Retinal pigment epithelial cell (primary cell): ENCODE data around the gene ARF6.
"Not testable (repeated sequence)": the region's sequence is repeated elsewhere in the genome, so short reads cannot be mapped to it uniquely, and the experiment has no call there.

Experiments
- DNase-seq: peaks from one replicate; pipeline ENCODE4 v3.0.0-alpha.2; 2010; ENCODE audit warnings: low read depth
- H3K4me3 ChIP-seq: 2 replicates; pipeline ENCODE4 v1.5.1; 2011; ENCODE audit warnings: mild to moderate bottlenecking, low read length, control low read depth, moderate library complexity
- TF ChIP-seq, protein P1 (sequence below): conservative IDR thresholded peaks from 2 replicates; pipeline ENCODE4 v1.5.1; 2011; ENCODE audit warnings: low read depth, low read length, control low read depth, inconsistent platforms

ARF6 gene

DNA sequence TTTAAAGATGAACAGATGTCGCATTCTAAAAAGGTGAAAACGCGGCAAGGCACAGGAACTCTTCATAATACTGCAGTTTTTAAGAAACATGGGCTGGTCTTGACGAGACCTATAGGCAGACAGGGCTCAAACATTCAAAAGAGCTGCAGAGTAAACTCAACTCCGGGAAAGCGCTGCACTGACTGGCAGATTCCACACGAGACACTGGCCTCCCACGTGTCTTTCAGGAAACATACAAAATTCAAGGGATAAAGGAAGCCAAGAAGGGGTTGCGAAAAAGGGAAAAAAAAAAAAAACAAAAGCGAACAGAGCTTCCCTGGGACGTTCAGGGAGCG is 614 bp upstream of the ARF6 start:
- H3K4me3 ChIP-seq, result peak overlapping the region; percentile 89
- TF ChIP-seq, protein P1, sequence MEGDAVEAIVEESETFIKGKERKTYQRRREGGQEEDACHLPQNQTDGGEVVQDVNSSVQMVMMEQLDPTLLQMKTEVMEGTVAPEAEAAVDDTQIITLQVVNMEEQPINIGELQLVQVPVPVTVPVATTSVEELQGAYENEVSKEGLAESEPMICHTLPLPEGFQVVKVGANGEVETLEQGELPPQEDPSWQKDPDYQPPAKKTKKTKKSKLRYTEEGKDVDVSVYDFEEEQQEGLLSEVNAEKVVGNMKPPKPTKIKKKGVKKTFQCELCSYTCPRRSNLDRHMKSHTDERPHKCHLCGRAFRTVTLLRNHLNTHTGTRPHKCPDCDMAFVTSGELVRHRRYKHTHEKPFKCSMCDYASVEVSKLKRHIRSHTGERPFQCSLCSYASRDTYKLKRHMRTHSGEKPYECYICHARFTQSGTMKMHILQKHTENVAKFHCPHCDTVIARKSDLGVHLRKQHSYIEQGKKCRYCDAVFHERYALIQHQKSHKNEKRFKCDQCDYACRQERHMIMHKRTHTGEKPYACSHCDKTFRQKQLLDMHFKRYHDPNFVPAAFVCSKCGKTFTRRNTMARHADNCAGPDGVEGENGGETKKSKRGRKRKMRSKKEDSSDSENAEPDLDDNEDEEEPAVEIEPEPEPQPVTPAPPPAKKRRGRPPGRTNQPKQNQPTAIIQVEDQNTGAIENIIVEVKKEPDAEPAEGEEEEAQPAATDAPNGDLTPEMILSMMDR, result no peak
- DNase-seq, result peak; percentile 49

DNA sequence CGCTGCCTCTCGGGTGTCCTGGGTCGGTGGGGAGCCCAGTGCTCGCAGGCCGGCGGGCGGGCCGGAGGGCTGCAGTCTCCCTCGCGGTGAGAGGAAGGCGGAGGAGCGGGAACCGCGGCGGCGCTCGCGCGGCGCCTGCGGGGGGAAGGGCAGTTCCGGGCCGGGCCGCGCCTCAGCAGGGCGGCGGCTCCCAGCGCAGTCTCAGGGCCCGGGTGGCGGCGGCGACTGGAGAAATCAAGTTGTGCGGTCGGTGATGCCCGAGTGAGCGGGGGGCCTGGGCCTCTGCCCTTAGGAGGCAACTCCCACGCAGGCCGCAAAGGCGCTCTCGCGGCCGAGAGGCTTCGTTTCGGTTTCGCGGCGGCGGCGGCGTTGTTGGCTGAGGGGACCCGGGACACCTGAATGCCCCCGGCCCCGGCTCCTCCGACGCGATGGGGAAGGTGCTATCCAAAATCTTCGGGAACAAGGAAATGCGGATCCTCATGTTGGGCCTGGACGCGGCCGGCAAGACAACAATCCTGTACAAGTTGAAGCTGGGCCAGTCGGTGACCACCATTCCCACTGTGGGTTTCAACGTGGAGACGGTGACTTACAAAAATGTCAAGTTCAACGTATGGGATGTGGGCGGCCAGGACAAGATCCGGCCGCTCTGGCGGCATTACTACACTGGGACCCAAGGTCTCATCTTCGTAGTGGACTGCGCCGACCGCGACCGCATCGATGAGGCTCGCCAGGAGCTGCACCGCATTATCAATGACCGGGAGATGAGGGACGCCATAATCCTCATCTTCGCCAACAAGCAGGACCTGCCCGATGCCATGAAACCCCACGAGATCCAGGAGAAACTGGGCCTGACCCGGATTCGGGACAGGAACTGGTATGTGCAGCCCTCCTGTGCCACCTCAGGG is 679 bp downstream of the ARF6 start:
- TF ChIP-seq, protein P1, result no peak
- H3K4me3 ChIP-seq, result peak overlapping the region; percentile 89
- no peak for DNase-seq

DNA sequence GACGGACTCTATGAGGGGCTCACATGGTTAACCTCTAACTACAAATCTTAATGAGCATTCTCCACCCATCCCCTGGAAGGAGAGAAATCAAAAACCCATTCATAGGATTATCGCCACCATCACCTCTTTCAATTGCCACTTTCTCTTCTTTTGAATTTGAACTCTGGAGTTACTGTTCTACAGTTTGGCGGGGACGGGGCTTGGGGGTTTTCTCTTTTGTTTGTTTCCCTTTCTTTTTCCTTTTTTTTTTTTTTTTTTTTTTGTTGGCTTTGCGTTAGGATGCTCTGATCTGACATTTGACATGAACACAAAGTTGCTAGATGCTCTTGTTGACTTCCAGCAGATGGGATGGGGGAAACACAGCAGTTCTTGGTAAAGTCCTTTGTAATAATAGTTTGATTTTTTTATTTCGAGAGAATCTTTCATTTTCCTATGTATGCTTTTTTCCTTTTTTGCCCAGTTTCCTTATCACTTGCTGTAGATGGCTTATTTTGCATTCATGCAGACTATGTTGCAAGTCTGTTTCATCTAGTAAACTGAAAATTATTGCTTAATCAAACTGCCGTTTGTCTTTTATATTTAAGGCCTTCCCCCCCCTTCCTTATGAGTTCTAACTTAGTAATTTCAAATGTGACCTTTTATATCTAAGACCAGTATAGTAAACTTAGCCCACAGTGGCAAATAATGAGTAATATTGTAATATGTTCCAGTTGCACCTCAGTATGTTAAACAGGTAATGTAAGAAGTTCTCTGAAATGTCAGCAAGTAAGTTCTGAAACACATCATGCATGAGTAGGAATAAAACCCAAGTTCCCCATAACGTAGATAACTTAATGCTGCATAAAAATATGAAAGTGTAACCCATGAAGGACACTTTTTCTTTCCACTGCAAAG is 1.6 kb downstream of the ARF6 start:
- not testable (repeated sequence) for DNase-seq
- peak overlapping the region; percentile 89 for H3K4me3 ChIP-seq

DNA sequence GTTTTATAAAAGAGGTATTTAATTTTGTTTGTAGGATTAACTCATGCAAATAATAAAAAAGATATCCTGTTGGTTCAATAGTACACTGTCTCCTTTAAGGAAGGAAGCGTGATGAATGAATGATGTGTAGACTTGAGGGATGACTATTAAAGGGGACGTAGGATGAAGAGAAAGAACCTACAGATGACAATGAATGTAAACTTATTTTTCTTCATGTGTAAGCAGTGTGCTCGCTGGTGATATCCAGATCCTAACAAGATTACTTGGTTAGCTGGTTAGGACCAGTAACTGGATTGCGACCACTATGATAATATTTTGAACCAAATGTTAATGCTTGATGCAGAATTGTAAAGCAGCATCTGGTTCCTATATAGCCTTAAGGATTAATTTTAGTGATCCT is 2.6 kb downstream of the ARF6 start:
- DNase-seq, result no peak
- peak overlapping the region; percentile 89 for H3K4me3 ChIP-seq
- TF ChIP-seq, protein P1, result no peak

DNA sequence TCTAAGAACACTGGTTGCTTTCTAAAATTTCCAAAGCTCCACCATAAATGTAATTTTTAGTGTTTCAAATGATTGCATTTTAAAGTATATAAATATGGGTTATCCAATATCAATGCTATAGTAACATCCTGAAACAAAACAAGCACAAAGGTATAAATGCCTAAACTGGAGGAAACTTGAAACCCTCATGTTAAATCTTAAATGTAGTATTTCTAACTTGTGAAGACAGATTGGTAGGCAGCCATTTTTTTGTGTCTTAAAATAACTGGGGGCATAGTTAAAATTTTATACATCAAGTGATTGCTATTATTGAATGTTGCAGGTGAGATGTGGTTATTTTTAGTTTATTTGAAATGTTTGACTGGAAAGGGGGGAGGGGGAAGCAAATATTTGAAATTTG is 3.4 kb downstream of the ARF6 start:
- peak overlapping the region; percentile 89 for H3K4me3 ChIP-seq
- DNase-seq, result not testable (repeated sequence)

GRCh38 chr14:49896966-49897365 is 4.1 kb downstream of the ARF6 start:
- peak overlapping the region; percentile 1 for H3K4me3 ChIP-seq
- no peak for DNase-seq
- TF ChIP-seq, protein P1, result no peak

GRCh38 chr14:49897414-49897813 is 4.5 kb downstream of the ARF6 start:
- TF ChIP-seq, protein P1, result no peak
- DNase-seq, result no peak
- no peak overlapping the region for H3K4me3 ChIP-seq

GRCh38 chr14:49897965-49898364 is 5.1 kb downstream of the ARF6 start:
- no peak overlapping the region for H3K4me3 ChIP-seq
- no peak for DNase-seq
- TF ChIP-seq, protein P1, result no peak
